GM23338 (cell line): Measurements from ENCODE around the gene DPY19L1.

Experiments used
- CREB1 ChIP-seq: fragments of 250-450 bp; sonication (Bioruptor Pico); IDR thresholded peaks from 2 replicates; pipeline ENCODE4 v1.5.0; 2020; ENCODE audit warnings: low read depth, mild to moderate bottlenecking, moderate library complexity
- CTCF ChIP-seq, 2 experiments: fragments of 200-600 bp in 1 of 2; sonication (generic) in 1 of 2; conservative IDR thresholded peaks; 2 replicates each; pipeline versions ENCODE4 v1.5.1 to v1.6.1; 2016 to 2017; ENCODE audit warnings: antibody characterized with exemption in 2 of 2, low read depth in 2 of 2, mild to moderate bottlenecking in 2 of 2, moderate library complexity in 1 of 2
- EZH2 ChIP-seq: fragments of 200-600 bp; sonication (generic); IDR thresholded peaks from one replicate; pipeline ENCODE4 v1.8.0; 2017; ENCODE audit warnings: antibody characterized with exemption, mild to moderate bottlenecking, low read depth; ENCODE audit not compliant: unreplicated experiment
- EZH2phosphoT487 ChIP-seq: fragments of 200-600 bp; sonication (generic); IDR thresholded peaks from one replicate; pipeline ENCODE4 v1.8.1; 2018; ENCODE audit warnings: antibody characterized with exemption; ENCODE audit not compliant: unreplicated experiment
- JUNB ChIP-seq: IDR thresholded peaks from one replicate; pipeline ENCODE4 v1.6.1; 2016; ENCODE audit warnings: antibody characterized with exemption; ENCODE audit not compliant: unreplicated experiment
- NANOG ChIP-seq: IDR thresholded peaks from 2 replicates; pipeline ENCODE4 v1.6.1; 2016; ENCODE audit warnings: antibody characterized with exemption, borderline replicate concordance
- POLR2AphosphoS5 ChIP-seq: IDR thresholded peaks from 2 replicates; pipeline ENCODE4 v1.6.1; 2016; ENCODE audit warnings: antibody characterized with exemption, low read depth
- REST ChIP-seq: IDR thresholded peaks from one replicate; pipeline ENCODE4 v1.6.1; 2018; ENCODE audit warnings: antibody characterized with exemption; ENCODE audit not compliant: unreplicated experiment
- STAT1 ChIP-seq: IDR thresholded peaks from one replicate; pipeline ENCODE4 v1.6.1; 2016; ENCODE audit warnings: antibody characterized with exemption; ENCODE audit not compliant: unreplicated experiment

- no peak for TF ChIP-seq POLR2AphosphoS5
- TF ChIP-seq EZH2: no peak
- TF ChIP-seq CTCF (conservative IDR thresholded peaks at IDR 0.05; ENCODE audit: low read depth in 2 of 2): no peak
- TF ChIP-seq REST: no peak
- no peak for TF ChIP-seq EZH2phosphoT487
- TF ChIP-seq STAT1: no peak
- no peak for TF ChIP-seq CREB1
- no peak for TF ChIP-seq NANOG
- TF ChIP-seq JUNB: no peak
Observed at GRCh38 chr7:34973400-34973760, 63.9 kb downstream of the DPY19L1 start.
